Naive thymus-derived CD8-positive, alpha-beta T cell (primary cell): Measurements from ENCODE around the gene HBQ1. TPM values are rescaled to one million over a fixed set of nuclear protein-coding genes. Genes with fewer than 3 reads are reported as not detected.

Experiments used
- ATAC-seq, 2 donors: fragments of 150-1000 bp; cut with Tn5 transposase in 1 of 2; sonication (Bioruptor Pico), chemical (Tn5 transposase) in 1 of 2; 1 replicate in 1 of 2; 2 replicates in 1 of 2; pipeline ENCODE4 v1.10.0; 2021; ENCODE audit warnings: mild to moderate bottlenecking in 2 of 2, moderate library complexity in 2 of 2
- POLR2A ChIA-PET: fragments of 350-600 bp; sonication (Branson Sonifier 250); formaldehyde crosslinking; loops from one replicate; lab custom pipeline; 2021; ENCODE audit warnings: antibody characterized with exemption; lab: Charles Lee
- DNase-seq, 10 donors: peaks; one replicate each; pipeline versions ENCODE4 v3.0.0 to v3.0.0-alpha.2; 2020 to 2022
- H3K27ac Mint-ChIP-seq, 10 donors: one replicate each; pipeline ENCODE4 v1.8.0; 2020 to 2022; ENCODE audit warnings: mild to moderate bottlenecking in 10 of 10, mixed read lengths in 10 of 10, moderate library complexity in 4 of 10, inconsistent platforms in 1 of 10
- H3K27me3 Mint-ChIP-seq, 5 donors: one replicate each; pipeline ENCODE4 v1.8.0; 2021 to 2022; ENCODE audit warnings: mixed read lengths in 5 of 5
- H3K36me3 Mint-ChIP-seq, 3 donors: one replicate each; pipeline ENCODE4 v1.8.0; 2020 to 2022; ENCODE audit warnings: mixed read lengths in 3 of 3, mild to moderate bottlenecking in 2 of 3, inconsistent platforms in 1 of 3
- H3K4me1 Mint-ChIP-seq, 4 donors: one replicate each; pipeline ENCODE4 v1.8.0; 2021 to 2022; ENCODE audit warnings: mixed read lengths in 4 of 4
- H3K4me3 Mint-ChIP-seq, 10 donors: one replicate each; pipeline ENCODE4 v1.8.0; 2020 to 2022; ENCODE audit warnings: mild to moderate bottlenecking in 10 of 10, mixed read lengths in 10 of 10, moderate library complexity in 6 of 10, inconsistent platforms in 1 of 10
- H3K9me3 Mint-ChIP-seq, 9 donors: one replicate each; pipeline ENCODE4 v1.8.0; 2020 to 2022; ENCODE audit warnings: mixed read lengths in 9 of 9, mild to moderate bottlenecking in 3 of 9, inconsistent platforms in 1 of 9, moderate library complexity in 1 of 9
- polyA plus RNA-seq, 3 donors: library from polyadenylated mRNA; unstranded; fragments of 300-500 nt; fragmentation: Illumina TruSeq; gene quantifications; one replicate each; pipeline ENCODE4 v1.2.3, GENCODE V29; 2021
- total RNA-seq, 8 experiments: library from RNA in 2 of 8; stranded (reverse) in 2 of 8; gene quantifications; one replicate each; pipeline ENCODE4 v1.2.3 and lab custom pipeline; 2021 to 2026

Gene HBQ1
- total and polyA plus RNA-seq, 5 experiments from 2014 or later: 0.71 TPM; not detected in 4

DNA sequence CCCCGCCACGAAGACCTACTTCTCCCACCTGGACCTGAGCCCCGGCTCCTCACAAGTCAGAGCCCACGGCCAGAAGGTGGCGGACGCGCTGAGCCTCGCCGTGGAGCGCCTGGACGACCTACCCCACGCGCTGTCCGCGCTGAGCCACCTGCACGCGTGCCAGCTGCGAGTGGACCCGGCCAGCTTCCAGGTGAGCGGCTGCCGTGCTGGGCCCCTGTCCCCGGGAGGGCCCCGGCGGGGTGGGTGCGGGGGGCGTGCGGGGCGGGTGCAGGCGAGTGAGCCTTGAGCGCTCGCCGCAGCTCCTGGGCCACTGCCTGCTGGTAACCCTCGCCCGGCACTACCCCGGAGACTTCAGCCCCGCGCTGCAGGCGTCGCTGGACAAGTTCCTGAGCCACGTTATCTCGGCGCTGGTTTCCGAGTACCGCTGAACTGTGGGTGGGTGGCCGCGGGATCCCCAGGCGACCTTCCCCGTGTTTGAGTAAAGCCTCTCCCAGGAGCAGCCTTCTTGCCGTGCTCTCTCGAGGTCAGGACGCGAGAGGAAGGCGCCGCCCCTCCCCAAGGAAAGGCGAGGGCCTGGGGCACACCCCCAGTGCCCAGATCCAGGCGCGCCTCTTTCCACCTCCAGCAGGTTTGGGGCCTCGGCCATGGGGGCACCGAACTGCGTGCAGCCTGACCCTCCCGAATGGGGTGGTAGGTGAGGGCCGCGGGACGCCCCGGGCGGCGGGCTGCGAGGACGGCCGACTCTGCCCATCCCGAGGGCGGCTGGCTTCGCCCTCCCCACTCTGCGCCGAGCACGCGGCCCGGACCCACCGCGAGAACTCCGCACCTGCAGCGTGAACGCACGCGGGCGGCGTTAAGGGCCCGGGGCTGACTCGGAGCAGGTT lies 664 bp downstream of the HBQ1 start:
- Mint-ChIP-seq H3K4me3 (peak overlapping the region; percentile 33 to 61 (median 51)), H3K4me1 (peaks cover 0 to 10% (median 3%) of the 10 kb centered on the region in 4 donors), H3K27me3 (peaks cover 5 to 19% (median 10%) of the 10 kb centered on the region in 5 donors), H3K9me3 (no peaks in the 10 kb centered on the region), H3K27ac (no peak overlapping the region), H3K36me3 (peaks cover 0 to 7% (median 0%) of the 10 kb centered on the region in 3 donors)
- DNase-seq (peak; percentile 72 to 91 (median 87)), ATAC-seq (peak; percentile 82 to 87)
- POLR2A ChIA-PET: interaction anchor here (0.5 to 1.6 kb wide), 4 partner anchors 13 to 173 kb away, joined by 4 to 6 read pairs (median 4); partner anchors contain the start of gene NPRL3

DNA sequence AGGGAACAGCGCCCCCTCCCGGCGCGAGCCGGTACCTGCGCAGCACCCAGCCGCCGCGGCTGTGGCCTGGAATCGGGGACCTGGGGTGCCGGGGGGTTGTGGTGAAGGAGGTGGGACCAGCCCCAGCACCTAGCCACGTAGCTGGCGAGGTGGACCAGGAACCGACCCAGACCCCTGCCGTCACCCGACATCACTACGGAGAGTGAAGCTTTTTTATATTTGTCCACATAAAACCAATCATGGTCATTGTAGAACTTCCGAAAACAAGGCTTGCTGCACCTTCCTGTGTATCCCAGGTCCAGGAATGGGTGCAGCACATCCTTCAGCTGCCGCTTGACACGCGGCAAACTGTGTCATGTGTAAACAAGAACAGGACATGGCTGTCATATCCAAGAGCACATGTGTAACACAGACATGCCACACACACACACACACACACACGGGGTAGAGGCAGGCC lies 1.3 kb downstream of the HBQ1 start:
- Mint-ChIP-seq H3K4me1 (peaks cover 0 to 10% (median 3%) of the 10 kb centered on the region in 4 donors), H3K9me3 (no peaks in the 10 kb centered on the region), H3K4me3 (peak overlapping the region in 3 of 10 donors; percentile 54 to 59 (median 57)), H3K27me3 (peaks cover 5 to 19% (median 10%) of the 10 kb centered on the region in 5 donors), H3K36me3 (peaks cover 0 to 7% (median 0%) of the 10 kb centered on the region in 3 donors), H3K27ac (peak overlapping the region in 2 of 10 donors; percentile 62 to 75)
- no peak for ATAC-seq
- POLR2A ChIA-PET: interaction anchor here (0.5 to 1.6 kb wide), 7 partner anchors 13 to 1134 kb away, joined by 3 to 7 read pairs (median 4); no protein-coding TSS in a partner anchor
- DNase-seq: no peak

DNA sequence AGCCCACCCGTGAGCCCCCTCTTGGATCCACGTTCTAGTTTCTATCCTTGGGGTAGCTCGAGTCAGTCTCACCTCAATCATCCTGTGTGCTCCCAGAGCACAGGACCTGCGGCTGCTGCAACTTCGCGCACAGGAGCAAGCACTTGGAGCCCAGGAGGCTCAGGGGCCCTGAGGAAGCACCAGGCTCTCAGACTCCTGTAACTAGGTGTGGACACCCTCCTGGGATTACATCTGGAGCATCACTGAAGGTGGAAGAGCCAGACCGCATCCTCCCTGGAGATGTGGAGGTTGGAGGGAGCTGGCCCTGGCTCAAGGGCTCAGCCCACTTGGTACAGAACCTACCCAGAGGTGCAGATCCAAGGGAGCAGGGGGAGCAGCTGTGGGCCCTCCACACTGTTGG lies 2.7 kb downstream of the HBQ1 start:
- Mint-ChIP-seq H3K27ac (peak overlapping the region in 2 of 10 donors; percentile 14 to 44), H3K9me3 (no peaks in the 10 kb centered on the region), H3K4me3 (no peak overlapping the region), H3K36me3 (peaks cover 0 to 12% (median 0%) of the 10 kb centered on the region in 3 donors), H3K27me3 (peaks cover 0 to 12% (median 3%) of the 10 kb centered on the region in 5 donors), H3K4me1 (peaks cover 0 to 5% (median 3%) of the 10 kb centered on the region in 4 donors)
- ATAC-seq (no peak), DNase-seq (no peak)
- POLR2A ChIA-PET: interaction anchor here (1.0 kb wide), 1 partner anchor 81 kb away, joined by 3 read pairs; no protein-coding TSS in a partner anchor

DNA sequence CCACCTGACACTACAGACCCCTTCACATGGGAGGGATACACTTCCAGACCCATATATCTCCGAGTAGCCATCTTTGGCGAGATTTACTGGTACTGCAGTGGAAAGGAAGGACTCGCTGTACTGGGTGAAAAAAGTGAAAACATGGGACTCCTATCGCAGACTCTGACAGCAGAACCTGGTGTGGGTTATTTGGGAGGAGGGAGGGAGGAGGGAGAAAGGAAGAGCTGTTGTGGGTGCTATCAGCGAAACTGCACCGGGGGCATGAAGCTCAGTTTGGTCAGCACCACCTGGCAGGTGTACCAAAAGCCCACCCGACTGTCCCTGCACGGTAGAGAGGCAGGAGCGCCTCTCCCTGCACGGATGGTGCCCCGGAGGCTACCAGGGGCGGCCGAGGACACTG lies 5.0 kb downstream of the HBQ1 start:
- DNase-seq (no peak), ATAC-seq (no peak)
- H3K36me3 Mint-ChIP-seq: peaks cover 0 to 31% (median 6%) of the 10 kb centered on the region in 3 donors
- POLR2A ChIA-PET: no interaction called here
- peaks cover 0 to 9% (median 7%) of the 10 kb centered on the region in 4 donors for H3K4me1 Mint-ChIP-seq
- H3K4me3 Mint-ChIP-seq: no peak overlapping the region
- no peaks in the 10 kb centered on the region for H3K27me3 Mint-ChIP-seq
- H3K27ac Mint-ChIP-seq: peak overlapping the region in 2 of 10 donors; percentile 31 to 37
- H3K9me3 Mint-ChIP-seq: no peaks in the 10 kb centered on the region

DNA sequence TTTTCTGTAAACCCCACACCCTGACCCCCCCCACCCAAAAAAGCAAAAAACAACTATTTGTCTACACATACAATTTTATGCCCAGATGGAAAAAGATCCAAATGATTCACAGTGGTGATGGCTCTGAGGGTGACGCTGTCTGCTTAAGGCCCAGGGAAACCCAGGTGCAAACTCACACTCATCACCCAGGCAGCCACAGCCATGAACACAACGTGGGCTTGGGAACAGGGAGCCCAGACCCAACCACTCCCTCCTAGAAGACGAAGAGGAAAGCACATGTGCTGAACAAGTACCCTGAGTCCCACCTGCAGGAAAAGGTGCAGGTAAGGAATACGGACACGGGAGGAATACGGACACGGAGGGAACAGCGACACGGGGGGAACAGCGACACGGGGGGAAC lies 5.4 kb downstream of the HBQ1 start:
- Mint-ChIP-seq H3K27me3 (no peaks in the 10 kb centered on the region), H3K27ac (peak overlapping the region in 2 of 10 donors; percentile 46 to 76), H3K36me3 (peaks cover 0 to 36% (median 6%) of the 10 kb centered on the region in 3 donors), H3K4me1 (peaks cover 0 to 9% (median 7%) of the 10 kb centered on the region in 4 donors), H3K9me3 (no peaks in the 10 kb centered on the region), H3K4me3 (no peak overlapping the region)
- DNase-seq: no peak
- POLR2A ChIA-PET: no interaction called here
- ATAC-seq: no peak

DNA sequence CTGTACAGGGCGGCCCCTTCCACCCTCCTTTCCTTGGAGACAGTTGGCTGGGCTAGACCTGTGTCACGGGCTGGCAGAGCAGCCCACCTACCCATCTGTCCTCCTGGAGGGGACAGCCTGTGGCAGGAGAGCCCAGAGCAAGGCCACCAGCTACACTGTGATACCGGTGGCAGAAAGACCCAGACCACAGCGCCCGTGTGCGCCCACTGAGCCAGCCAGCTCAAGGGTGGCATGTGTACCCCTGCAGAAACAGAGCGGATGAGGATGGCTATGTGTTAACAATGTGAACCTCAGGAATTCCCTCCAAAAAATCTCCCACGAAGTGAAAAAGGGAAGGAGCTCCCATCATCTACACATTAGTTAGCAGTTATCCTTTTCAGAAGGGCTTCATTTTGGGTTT lies 7.1 kb downstream of the HBQ1 start:
- peaks cover 0 to 53% (median 8%) of the 10 kb centered on the region in 3 donors for H3K36me3 Mint-ChIP-seq
- peak overlapping the region in 1 of 10 donors; percentile 56 for H3K27ac Mint-ChIP-seq
- POLR2A ChIA-PET: no interaction called here
- ATAC-seq (no peak), DNase-seq (no peak)
- H3K4me1 Mint-ChIP-seq: peaks cover 0 to 9% (median 9%) of the 10 kb centered on the region in 4 donors
- no peaks in the 10 kb centered on the region for H3K27me3 Mint-ChIP-seq
- H3K4me3 Mint-ChIP-seq: no peak overlapping the region
- no peaks in the 10 kb centered on the region for H3K9me3 Mint-ChIP-seq

GRCh38 chr16:188674-189073 lies 8.4 kb downstream of the HBQ1 start:
- Mint-ChIP-seq H3K27ac (peak overlapping the region in 5 of 10 donors; percentile 48 to 84 (median 79)), H3K27me3 (no peaks in the 10 kb centered on the region), H3K36me3 (peaks cover 0 to 65% (median 12%) of the 10 kb centered on the region in 3 donors), H3K4me3 (no peak overlapping the region), H3K4me1 (peaks cover 0 to 10% (median 9%) of the 10 kb centered on the region in 4 donors), H3K9me3 (no peaks in the 10 kb centered on the region)
- ATAC-seq: peak; percentile 84 to 94
- peak in 6 of 10 donors; percentile 11 to 68 (median 34) for DNase-seq
- POLR2A ChIA-PET: no interaction called here

DNA sequence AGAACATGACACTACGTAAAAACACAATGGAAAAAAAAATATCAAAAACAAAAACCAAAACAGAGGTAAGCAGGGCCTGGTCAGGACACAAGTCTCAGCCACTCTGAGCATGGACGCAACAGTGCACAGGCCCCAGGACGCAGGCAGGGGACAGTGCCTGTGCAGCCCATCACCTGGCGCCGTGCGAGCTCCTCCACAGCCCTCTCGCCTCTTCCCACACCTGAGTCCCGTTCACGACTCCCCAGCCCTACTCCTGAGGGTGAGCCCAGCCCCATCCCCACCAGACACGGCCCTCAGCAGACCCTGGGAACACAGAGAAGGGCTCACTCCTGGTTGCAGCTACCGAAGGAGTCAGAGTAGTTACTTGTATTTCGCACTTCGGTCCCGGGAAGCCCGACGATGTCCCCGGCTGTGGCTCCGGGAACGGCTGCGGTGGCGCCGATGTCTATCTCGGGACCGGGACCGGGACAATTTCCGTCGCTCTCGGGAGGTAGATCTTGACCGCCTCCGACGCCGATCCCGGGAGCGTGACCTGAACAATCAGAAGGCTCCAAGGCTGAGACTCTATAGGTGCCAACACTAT lies 9.4 kb downstream of the HBQ1 start:
- peaks cover 0 to 75% (median 14%) of the 10 kb centered on the region in 3 donors for H3K36me3 Mint-ChIP-seq
- ATAC-seq: no peak
- H3K4me1 Mint-ChIP-seq: peaks cover 0 to 10% (median 9%) of the 10 kb centered on the region in 4 donors

GRCh38 chr16:191831-192230 lies 11.6 kb downstream of the HBQ1 start:
- no peak for DNase-seq
- H3K27ac Mint-ChIP-seq: peak overlapping the region in 2 of 10 donors; percentile 38 to 70
- peaks cover 0 to 87% (median 17%) of the 10 kb centered on the region in 3 donors for H3K36me3 Mint-ChIP-seq
- peaks cover 0 to 12% (median 8%) of the 10 kb centered on the region in 4 donors for H3K4me1 Mint-ChIP-seq
- no peaks in the 10 kb centered on the region for H3K27me3 Mint-ChIP-seq
- H3K4me3 Mint-ChIP-seq: no peak overlapping the region
- POLR2A ChIA-PET: interaction anchor here (1.2 kb wide), 1 partner anchor 9 kb away, joined by 3 read pairs; no protein-coding TSS in a partner anchor
- no peak for ATAC-seq
- no peaks in the 10 kb centered on the region for H3K9me3 Mint-ChIP-seq

More for the DNA sequence above, 9.4 kb downstream of the HBQ1 start:
- no peaks in the 10 kb centered on the region for H3K9me3 Mint-ChIP-seq
- DNase-seq: no peak
- peak overlapping the region in 1 of 10 donors; percentile 58 for H3K4me3 Mint-ChIP-seq
- peak overlapping the region in 4 of 10 donors; percentile 11 to 67 (median 35) for H3K27ac Mint-ChIP-seq
- H3K27me3 Mint-ChIP-seq: no peaks in the 10 kb centered on the region
- POLR2A ChIA-PET: no interaction called here

GRCh38 chr16:192686-193085 lies 12.4 kb downstream of the HBQ1 start:
- H3K27me3 Mint-ChIP-seq: no peaks in the 10 kb centered on the region
- POLR2A ChIA-PET: interaction anchor here (0.7 kb wide), 1 partner anchor 481 kb away, joined by 6 read pairs; no protein-coding TSS in a partner anchor
- H3K4me3 Mint-ChIP-seq: no peak overlapping the region
- peaks cover 0 to 90% (median 17%) of the 10 kb centered on the region in 3 donors for H3K36me3 Mint-ChIP-seq
- H3K9me3 Mint-ChIP-seq: no peaks in the 10 kb centered on the region
- ATAC-seq (no peak), DNase-seq (no peak)
- H3K27ac Mint-ChIP-seq: peak overlapping the region in 3 of 10 donors; percentile 55 to 87 (median 70)
- H3K4me1 Mint-ChIP-seq: peaks cover 0 to 12% (median 8%) of the 10 kb centered on the region in 4 donors

DNA sequence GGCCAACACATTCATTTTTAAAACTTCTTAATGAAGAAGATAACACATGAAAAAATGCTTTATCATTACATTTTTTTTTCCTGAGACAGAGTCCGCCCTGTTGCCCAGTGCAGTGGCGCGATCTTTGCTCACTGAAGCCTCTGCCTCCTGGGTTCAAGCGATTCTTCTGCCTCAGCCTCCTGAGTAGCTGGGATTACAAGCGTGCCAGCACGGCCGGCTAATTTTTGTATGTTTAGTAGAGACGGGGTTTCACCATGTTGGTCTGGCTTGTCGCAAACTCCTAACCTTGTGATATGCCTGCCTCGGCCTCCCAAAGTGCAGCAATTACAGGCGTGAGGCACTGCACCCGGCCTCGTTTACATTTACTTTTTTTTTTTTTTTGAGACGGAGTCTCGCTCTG lies 13.2 kb downstream of the HBQ1 start:
- Mint-ChIP-seq H3K36me3 (peaks cover 0 to 92% (median 19%) of the 10 kb centered on the region in 3 donors), H3K9me3 (no peaks in the 10 kb centered on the region)
- POLR2A ChIA-PET: interaction anchor here (2.1 kb wide), 1 partner anchor 12 kb away, joined by 5 read pairs; no protein-coding TSS in a partner anchor

DNA sequence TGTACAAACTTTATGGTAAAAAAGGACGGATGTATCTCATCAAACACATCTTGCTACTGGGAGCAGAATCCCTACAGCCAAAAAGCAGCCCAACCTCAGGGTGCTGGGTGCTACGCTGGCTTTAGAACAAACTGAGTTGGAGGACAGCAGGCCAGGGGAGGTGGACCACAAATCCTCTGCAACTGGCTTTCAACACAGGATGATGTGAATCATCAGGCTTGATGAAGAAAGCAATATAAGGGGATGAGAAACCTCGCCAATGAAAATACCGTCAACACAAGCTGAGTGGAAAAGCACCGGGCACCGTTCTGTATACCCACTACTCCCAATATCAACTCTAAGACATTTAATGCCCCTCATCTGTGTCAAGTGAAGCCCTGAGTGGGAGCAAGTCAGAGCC lies 14.3 kb downstream of the HBQ1 start:
- ATAC-seq: no peak
- Mint-ChIP-seq H3K9me3 (no peaks in the 10 kb centered on the region), H3K4me1 (peaks cover 0 to 6% (median under 1%) of the 10 kb centered on the region in 4 donors), H3K36me3 (peaks cover 0 to 92% (median 15%) of the 10 kb centered on the region in 3 donors), H3K4me3 (no peak overlapping the region), H3K27ac (no peak overlapping the region), H3K27me3 (no peaks in the 10 kb centered on the region)
- no peak for DNase-seq
- POLR2A ChIA-PET: interaction anchor here (2.1 kb wide), 1 partner anchor 13 kb away, joined by 5 read pairs; no protein-coding TSS in a partner anchor

More for the DNA sequence above, 13.2 kb downstream of the HBQ1 start:
- H3K27me3 Mint-ChIP-seq: no peaks in the 10 kb centered on the region
- DNase-seq (no peak), ATAC-seq (no peak)
- H3K4me1 Mint-ChIP-seq: peaks cover 0 to 11% (median 8%) of the 10 kb centered on the region in 4 donors
- H3K27ac Mint-ChIP-seq: peak overlapping the region in 1 of 10 donors; percentile 70
- no peak overlapping the region for H3K4me3 Mint-ChIP-seq
